GM10266 (cell line): ENCODE results near the gene AKAP8L.
"Not testable (repeated sequence)": the region's sequence is repeated elsewhere in the genome, so short reads cannot be mapped to it uniquely, and the experiment has no call there.

Experiments used
- DNase-seq: peaks from one replicate; pipeline ENCODE4 v3.0.0; 2012; ENCODE audit errors: extremely low spot score
- CTCF ChIP-seq: IDR thresholded peaks from 2 replicates; pipeline ENCODE4 v1.5.1; 2012; ENCODE audit warnings: mild to moderate bottlenecking, low read depth; ENCODE audit not compliant: control insufficient read depth, insufficient read depth; ENCODE audit errors: missing control alignments

Gene AKAP8L

GRCh38 chr19:15368051-15368632 lies 50.6 kb downstream of the AKAP8L start:
- no peak for TF ChIP-seq CTCF
- no peak for DNase-seq

GRCh38 chr19:15367439-15367838 lies 51.3 kb downstream of the AKAP8L start:
- no peak for TF ChIP-seq CTCF
- peak; percentile 36 for DNase-seq

- peak; percentile 29 for DNase-seq
- no peak for TF ChIP-seq CTCF
These were observed 53.5 kb downstream of the AKAP8L start for GRCh38 chr19:15365264-15365663.

- DNase-seq = not testable (repeated sequence)
These were observed 55.0 kb downstream of the AKAP8L start for GRCh38 chr19:15363791-15364190.

- DNase-seq = not testable (repeated sequence)
These were observed 55.7 kb downstream of the AKAP8L start for GRCh38 chr19:15363048-15363447.

GRCh38 chr19:15360015-15360414 lies 58.8 kb downstream of the AKAP8L start:
- DNase-seq = peak; percentile 55

GRCh38 chr19:15358918-15359317 lies 59.9 kb downstream of the AKAP8L start:
- DNase-seq = no peak
- no peak for TF ChIP-seq CTCF

- TF ChIP-seq CTCF = no peak
- no peak for DNase-seq
These were observed 60.9 kb downstream of the AKAP8L start for GRCh38 chr19:15357906-15358305.

- TF ChIP-seq CTCF = no peak
- no peak for DNase-seq
These were observed 64.1 kb downstream of the AKAP8L start for GRCh38 chr19:15354566-15355296.
